Stimulated activated effector memory CD8-positive, alpha-beta T cell treated with anti-CD3 and anti-CD28 coated beads, Interleukin-12 subunit alpha, Interleukin-12 subunit beta, amount 100 ng/mL, for 72 hours (primary cell): ENCODE data around the gene LMBRD2.
A peak's percentile ranks its signal among the peaks of the same experiment; 100 is the strongest.
"Not testable (repeated sequence)": the region's sequence is repeated elsewhere in the genome, so short reads cannot be mapped to it uniquely, and the experiment has no call there.

Source experiments
- ATAC-seq: fragments of 150-1000 bp; cut with Tn5 transposase; 2 replicates; pipeline ENCODE4 v1.10.0; 2021
- DNase-seq, 2 donors: peaks; one replicate each; pipeline ENCODE4 v3.0.0; 2021 to 2022; ENCODE audit warnings: low spot score in 2 of 2
- H3K27ac Mint-ChIP-seq: one replicate; pipeline ENCODE4 v1.8.0; 2022; ENCODE audit warnings: mild to moderate bottlenecking, mixed read lengths
- H3K36me3 Mint-ChIP-seq: one replicate; pipeline ENCODE4 v1.8.0; 2022; ENCODE audit warnings: mild to moderate bottlenecking, mixed read lengths
- H3K4me1 Mint-ChIP-seq: one replicate; pipeline ENCODE4 v1.8.0; 2022; ENCODE audit warnings: mixed read lengths
- H3K4me3 Mint-ChIP-seq: one replicate; pipeline ENCODE4 v1.8.0; 2022; ENCODE audit warnings: mild to moderate bottlenecking, mixed read lengths
- H3K9me3 Mint-ChIP-seq: one replicate; pipeline ENCODE4 v1.8.0; 2022; ENCODE audit warnings: mixed read lengths

Gene LMBRD2

DNA sequence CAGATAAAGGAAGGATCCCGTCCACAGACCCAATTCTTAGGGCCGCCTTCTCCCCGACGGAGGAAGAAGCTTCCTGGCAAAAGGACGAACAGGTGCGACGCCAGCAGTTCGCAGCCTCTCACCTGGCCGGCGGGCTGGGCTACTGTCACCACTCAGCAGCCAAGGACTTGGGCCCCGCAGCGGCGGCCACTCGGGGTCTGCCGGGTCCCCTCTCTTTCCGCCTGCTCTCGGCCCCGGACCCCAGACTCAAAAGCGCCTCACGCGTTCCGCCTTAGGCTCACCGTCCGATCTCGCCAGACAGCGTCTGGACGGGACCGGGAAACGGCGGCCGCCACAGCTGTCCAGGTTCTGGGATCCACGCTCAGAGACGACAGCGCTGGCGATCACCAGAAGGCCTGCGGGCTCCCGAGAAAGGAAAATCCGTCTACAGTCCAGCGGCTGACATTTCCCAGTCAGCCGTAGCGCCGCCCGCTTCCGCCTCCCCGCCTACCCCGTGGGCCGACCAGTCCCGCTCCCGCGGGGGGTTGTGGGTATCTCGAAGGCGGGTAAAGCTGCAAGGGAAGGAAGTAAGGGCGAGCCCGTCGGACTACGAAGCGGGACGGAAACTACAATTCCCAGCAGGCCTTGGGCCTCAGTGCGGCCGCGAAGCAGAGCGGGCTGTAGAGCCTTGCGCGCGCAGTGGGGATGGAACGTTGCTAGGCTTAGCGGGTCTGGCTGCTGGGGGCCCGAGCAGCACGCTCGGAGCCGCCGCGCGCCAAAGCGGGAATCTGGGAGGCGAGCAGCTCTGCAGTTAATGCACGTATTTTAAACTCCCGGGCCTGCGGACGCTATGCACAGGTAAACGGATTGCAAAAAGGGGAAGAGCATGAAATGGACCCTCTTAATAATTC, at the start of gene LMBRD2, which contains the start of gene SKP2:
Gene LMBRD2 (minus strand): TSS at position 454 of the 890 bp plus-strand sequence. CDS start 8,538 bp downstream, outside the sequence.
Gene SKP2 (plus strand): TSS at position 678 of the 890 bp plus-strand sequence. CDS start 152 bp downstream, at position 830.
- Mint-ChIP-seq H3K4me3 (peak within 1 kb of the TSS; percentile 95), H3K36me3 (peaks cover 49% of the 10 kb centered on the region), H3K4me1 (peaks cover 37% of the 10 kb centered on the region), H3K9me3 (no peaks in the 10 kb centered on the region), H3K27ac (peak within 1 kb of the TSS; percentile 91)
- peak; percentile 84 to 97 for DNase-seq
- ATAC-seq: peak; percentile 99

GRCh38 chr5:36200513-36200912, 48.8 kb upstream of the LMBRD2 start:
- ATAC-seq: no peak
- H3K27ac Mint-ChIP-seq: no peak overlapping the region
- no peaks in the 10 kb centered on the region for H3K4me1 Mint-ChIP-seq
- peaks cover 48% of the 10 kb centered on the region for H3K36me3 Mint-ChIP-seq
- no peak overlapping the region for H3K4me3 Mint-ChIP-seq
- H3K9me3 Mint-ChIP-seq: no peaks in the 10 kb centered on the region
- DNase-seq: no peak

GRCh38 chr5:36199620-36200019, 47.9 kb upstream of the LMBRD2 start:
- Mint-ChIP-seq H3K4me3 (no peak overlapping the region), H3K9me3 (no peaks in the 10 kb centered on the region), H3K4me1 (no peaks in the 10 kb centered on the region), H3K36me3 (peaks cover 57% of the 10 kb centered on the region), H3K27ac (no peak overlapping the region)
- DNase-seq (no peak), ATAC-seq (no peak)

DNA sequence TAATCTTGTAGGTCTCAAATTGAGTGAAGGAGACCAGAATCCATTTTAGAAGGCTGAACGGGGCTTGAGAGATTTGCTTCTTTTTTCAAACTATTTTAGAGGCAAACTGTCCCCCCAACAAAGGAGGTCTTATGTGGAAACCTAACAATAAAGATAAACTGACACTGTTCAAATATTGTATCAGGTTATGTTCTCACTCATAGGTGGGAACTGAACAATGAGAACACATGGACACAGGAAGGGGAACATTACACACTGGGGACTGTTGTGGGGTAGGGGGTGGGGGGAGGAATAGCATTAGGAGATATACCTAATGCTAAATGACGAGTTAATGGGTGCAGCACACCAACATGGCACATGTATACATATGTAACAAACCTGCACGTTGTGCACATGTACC, 47.1 kb upstream of the LMBRD2 start:
- H3K9me3 Mint-ChIP-seq, H3K4me3 Mint-ChIP-seq, H3K4me1 Mint-ChIP-seq, H3K27ac Mint-ChIP-seq, ATAC-seq, DNase-seq: not testable (repeated sequence)
- peaks cover 65% of the 10 kb centered on the region for H3K36me3 Mint-ChIP-seq

DNA sequence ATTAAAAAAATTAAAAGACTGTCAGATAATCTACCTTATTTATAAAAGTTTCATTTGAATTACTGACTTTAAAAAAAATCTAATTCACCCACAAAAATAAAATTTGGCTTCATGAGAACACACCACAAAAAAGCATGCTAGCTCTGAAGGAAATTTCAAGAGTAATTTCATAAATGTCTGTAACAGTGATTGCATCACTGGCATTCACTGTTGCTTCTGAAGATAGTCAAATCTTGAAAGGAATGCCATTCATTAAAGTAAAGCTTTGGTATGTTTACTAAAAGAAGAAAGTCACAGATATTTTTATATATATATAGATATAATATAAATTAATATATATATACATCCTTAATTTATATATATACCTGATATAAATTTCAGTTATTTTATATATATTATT, 46.6 kb upstream of the LMBRD2 start:
- no peaks in the 10 kb centered on the region for H3K4me1 Mint-ChIP-seq
- no peak overlapping the region for H3K27ac Mint-ChIP-seq
- H3K4me3 Mint-ChIP-seq: no peak overlapping the region
- H3K36me3 Mint-ChIP-seq: peaks cover 70% of the 10 kb centered on the region
- H3K9me3 Mint-ChIP-seq: no peaks in the 10 kb centered on the region
- no peak for DNase-seq
- ATAC-seq: no peak

DNA sequence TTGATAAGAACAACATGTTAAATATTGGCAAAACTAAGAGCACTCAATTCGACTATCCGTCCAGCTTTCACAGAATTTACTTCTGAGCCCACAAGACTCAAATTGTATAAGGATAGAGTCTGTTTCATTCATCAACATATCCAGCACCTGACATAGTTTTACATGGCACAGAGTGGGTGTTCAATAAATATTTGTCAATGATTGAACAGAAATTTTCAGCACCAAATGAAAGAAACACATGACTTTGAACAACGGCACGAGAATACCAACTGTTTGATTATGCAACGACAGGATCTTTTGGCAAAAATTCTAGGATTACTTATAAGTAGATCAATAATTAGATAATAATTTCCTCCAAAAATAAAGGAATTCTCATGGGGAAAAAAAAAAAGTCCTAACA, 42.1 kb upstream of the LMBRD2 start:
- ATAC-seq: no peak
- H3K27ac Mint-ChIP-seq: no peak overlapping the region
- DNase-seq: no peak
- peaks cover 60% of the 10 kb centered on the region for H3K36me3 Mint-ChIP-seq
- H3K9me3 Mint-ChIP-seq: peaks cover 4% of the 10 kb centered on the region
- no peak overlapping the region for H3K4me3 Mint-ChIP-seq
- H3K4me1 Mint-ChIP-seq: no peaks in the 10 kb centered on the region

DNA sequence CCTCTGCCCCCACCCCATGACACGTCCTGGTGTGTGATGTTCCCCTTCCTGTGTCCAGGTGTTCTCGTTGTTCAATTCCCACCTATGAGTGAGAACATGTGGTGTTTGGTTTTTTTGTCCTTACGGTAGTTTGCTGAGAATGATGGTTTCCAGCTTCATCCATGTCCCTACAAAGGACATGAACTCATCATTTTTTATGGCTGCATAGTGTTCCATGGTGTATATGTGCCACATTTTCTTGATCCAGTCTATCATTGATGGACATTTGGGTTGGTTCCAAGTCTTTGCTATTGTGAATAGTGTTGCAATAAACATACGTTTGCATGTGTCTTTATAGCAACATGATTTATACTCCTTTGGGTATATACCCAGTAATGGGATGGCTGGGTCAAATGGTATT, 32.7 kb upstream of the LMBRD2 start:
- Mint-ChIP-seq H3K9me3 (peaks cover 10% of the 10 kb centered on the region), H3K36me3 (peaks cover 61% of the 10 kb centered on the region)
- H3K27ac Mint-ChIP-seq, ATAC-seq, H3K4me1 Mint-ChIP-seq, DNase-seq, H3K4me3 Mint-ChIP-seq: not testable (repeated sequence)

DNA sequence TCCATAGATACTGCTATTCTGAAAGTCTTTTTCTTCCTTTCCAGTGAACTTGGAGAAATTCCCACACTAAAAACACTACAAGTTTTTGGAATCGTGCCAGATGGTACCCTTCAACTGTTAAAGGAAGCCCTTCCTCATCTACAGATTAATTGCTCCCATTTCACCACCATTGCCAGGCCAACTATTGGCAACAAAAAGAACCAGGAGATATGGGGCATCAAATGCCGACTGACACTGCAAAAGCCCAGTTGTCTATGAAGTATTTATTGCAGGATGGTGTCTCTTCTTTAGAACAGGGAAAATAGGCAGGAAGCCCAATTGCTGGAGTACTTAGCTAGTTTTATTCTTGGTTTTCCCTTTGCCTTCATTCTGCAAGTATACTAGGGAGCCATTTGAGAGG, 30.1 kb upstream of the LMBRD2 start:
- Mint-ChIP-seq H3K27ac (no peak overlapping the region), H3K4me1 (no peaks in the 10 kb centered on the region), H3K4me3 (no peak overlapping the region), H3K9me3 (no peaks in the 10 kb centered on the region), H3K36me3 (peaks cover 79% of the 10 kb centered on the region)
- no peak for DNase-seq
- ATAC-seq: no peak

GRCh38 chr5:36180556-36181350, 29.1 kb upstream of the LMBRD2 start:
- DNase-seq (no peak), ATAC-seq (no peak)
- Mint-ChIP-seq H3K9me3 (no peaks in the 10 kb centered on the region), H3K27ac (peak overlapping the region; percentile 2), H3K4me3 (no peak overlapping the region), H3K4me1 (no peaks in the 10 kb centered on the region), H3K36me3 (peaks cover 89% of the 10 kb centered on the region)

DNA sequence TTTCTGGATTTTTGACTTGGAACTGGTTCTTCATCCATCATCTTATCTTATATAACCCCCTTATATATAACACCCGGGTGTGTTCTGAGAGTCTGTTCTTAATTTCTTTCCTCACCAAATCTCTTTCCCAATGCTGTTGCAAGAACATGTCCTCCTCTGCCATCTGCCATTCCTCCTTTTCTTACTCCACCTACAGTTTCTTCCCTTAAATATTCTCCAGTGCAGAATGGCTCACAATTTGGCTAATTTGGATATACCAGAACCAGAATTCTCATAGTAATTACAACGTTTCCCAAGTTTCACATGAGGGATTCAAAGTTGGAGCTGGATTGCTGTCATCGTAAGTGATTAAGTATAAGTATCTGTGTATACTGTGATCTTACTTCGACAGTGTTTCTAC, 28.3 kb upstream of the LMBRD2 start:
- Mint-ChIP-seq H3K9me3 (no peaks in the 10 kb centered on the region), H3K4me1 (no peaks in the 10 kb centered on the region), H3K36me3 (peaks cover 97% of the 10 kb centered on the region), H3K27ac (peak overlapping the region; percentile 2), H3K4me3 (no peak overlapping the region)
- ATAC-seq (no peak), DNase-seq (no peak)

GRCh38 chr5:36178524-36178890, 26.8 kb upstream of the LMBRD2 start:
- Mint-ChIP-seq H3K4me3 (no peak overlapping the region), H3K4me1 (no peaks in the 10 kb centered on the region), H3K36me3 (peaks cover 98% of the 10 kb centered on the region), H3K9me3 (no peaks in the 10 kb centered on the region), H3K27ac (no peak overlapping the region)
- no peak for DNase-seq
- no peak for ATAC-seq

DNA sequence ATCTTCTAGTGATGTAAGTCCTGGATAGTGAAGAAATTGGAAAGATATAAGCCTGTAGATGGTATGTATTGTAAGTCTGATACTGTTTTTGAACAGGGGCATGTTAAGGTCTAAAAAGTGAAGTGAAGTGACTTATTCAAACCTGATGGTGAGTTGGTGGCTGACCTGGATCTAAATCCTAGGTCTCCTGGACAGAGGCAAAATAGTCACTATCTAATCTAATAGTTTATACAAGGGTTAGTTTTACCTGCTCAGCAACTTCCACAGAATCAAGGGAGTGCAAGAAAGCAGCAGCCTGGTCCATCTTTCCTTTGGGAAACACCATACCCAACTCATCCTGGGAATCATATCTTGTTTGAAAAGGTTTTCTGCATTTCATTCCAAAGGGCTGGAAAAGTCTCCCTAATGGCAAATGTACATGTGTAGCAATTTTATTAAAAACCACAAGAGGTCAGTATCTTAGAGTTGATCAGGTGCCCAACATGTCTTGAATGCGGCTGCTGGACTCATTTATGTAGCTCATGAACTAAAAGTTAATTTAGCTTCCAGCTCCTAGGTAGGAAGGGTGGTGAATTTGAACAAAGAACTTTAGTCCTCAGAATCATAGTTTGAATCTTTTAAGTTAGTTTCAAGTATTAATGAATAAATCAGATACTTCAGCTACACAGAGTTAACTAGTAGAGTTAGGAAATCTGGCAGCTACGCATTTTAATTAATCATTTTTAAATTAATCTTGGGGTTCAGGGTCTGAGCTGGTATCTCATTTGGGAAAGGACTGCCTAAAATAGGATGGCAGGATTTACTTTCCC, 26.2 kb upstream of the LMBRD2 start:
- Mint-ChIP-seq H3K9me3 (no peaks in the 10 kb centered on the region), H3K27ac (peak overlapping the region; percentile 32), H3K4me1 (no peaks in the 10 kb centered on the region), H3K36me3 (peaks cover 98% of the 10 kb centered on the region), H3K4me3 (no peak overlapping the region)
- DNase-seq (no peak), ATAC-seq (no peak)

GRCh38 chr5:36177154-36177553, 25.5 kb upstream of the LMBRD2 start:
- peak; percentile 51 for ATAC-seq
- Mint-ChIP-seq H3K4me1 (no peaks in the 10 kb centered on the region), H3K9me3 (no peaks in the 10 kb centered on the region), H3K27ac (peak overlapping the region; percentile 32), H3K4me3 (no peak overlapping the region), H3K36me3 (peaks cover 98% of the 10 kb centered on the region)
- DNase-seq: no peak

GRCh38 chr5:36175043-36175442, 23.4 kb upstream of the LMBRD2 start:
- no peaks in the 10 kb centered on the region for H3K4me1 Mint-ChIP-seq
- H3K27ac Mint-ChIP-seq: peak overlapping the region; percentile 11
- H3K4me3 Mint-ChIP-seq: no peak overlapping the region

DNA sequence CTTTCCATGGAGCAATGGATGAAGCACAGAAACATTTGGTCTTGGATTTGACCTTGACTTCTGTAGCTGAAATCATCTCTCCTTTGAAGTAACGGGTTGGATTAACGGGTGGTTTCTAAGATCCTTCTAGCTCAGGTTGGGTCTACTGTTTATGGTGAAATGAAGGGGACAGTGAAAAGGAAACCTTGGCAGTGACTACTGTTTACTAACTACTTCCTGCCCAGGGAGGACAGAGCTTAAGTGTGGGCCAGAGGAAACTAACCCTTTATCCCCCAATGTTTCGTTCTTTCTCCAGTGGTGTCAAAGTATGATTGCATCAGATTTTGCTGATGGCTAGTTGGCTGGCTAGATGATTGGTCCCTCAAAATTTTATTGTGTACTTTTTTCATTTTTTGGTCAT, 22.4 kb upstream of the LMBRD2 start:
- H3K4me1 Mint-ChIP-seq: no peaks in the 10 kb centered on the region
- H3K9me3 Mint-ChIP-seq: no peaks in the 10 kb centered on the region
- ATAC-seq (no peak), DNase-seq (no peak)
- H3K36me3 Mint-ChIP-seq: peaks cover 99% of the 10 kb centered on the region
- H3K27ac Mint-ChIP-seq: peak overlapping the region; percentile 11
- H3K4me3 Mint-ChIP-seq: no peak overlapping the region

More at GRCh38 chr5:36175043-36175442, 23.4 kb upstream of the LMBRD2 start:
- ATAC-seq: no peak
- H3K9me3 Mint-ChIP-seq: no peaks in the 10 kb centered on the region
- no peak for DNase-seq
- H3K36me3 Mint-ChIP-seq: peaks cover 99% of the 10 kb centered on the region
